IMR-90 (cell line): ENCODE data around the gene CEP55. TPM values are rescaled to one million over a fixed set of nuclear protein-coding genes. Genes with fewer than 3 reads are reported as not detected.
A peak's percentile ranks its signal among the peaks of the same experiment; 100 is the strongest.

Experiments used
- ATAC-seq: fragments of 200-7000 bp; cut with Tn5 transposase; 2 replicates; pipeline ENCODE4 v1.9.1; 2020; ENCODE audit warnings: low read depth, mild to moderate bottlenecking, moderate library complexity
- BruUV-seq: library from RNA; stranded (reverse); fragments of 400-500 nt; replicated peaks from 2 replicates; lab custom pipeline; 2021; lab: Mats Ljungman, UMichigan
- CTCF ChIA-PET: fragments of 300-600 bp; formaldehyde crosslinking; extraction: SDS; loops from one replicate; lab custom pipeline; 2021; ENCODE audit warnings: antibody characterized with exemption; lab: Yijun Ruan, JAX
- POLR2A ChIA-PET: fragments of 300-600 bp; sonication (Branson Sonifier 250); formaldehyde crosslinking; loops from one replicate; lab custom pipeline; 2022; ENCODE audit warnings: antibody characterized with exemption; ENCODE audit not compliant: unreplicated experiment; lab: Charles Lee
- DNase-seq: peaks from one replicate; pipeline ENCODE4 v3.0.0; 2013
- H2AFZ ChIP-seq: replicated peaks from 2 replicates; pipeline ENCODE3; 2013; ENCODE audit warnings: low read length, mild to moderate bottlenecking; ENCODE audit not compliant: poor library complexity
- H2AK5ac ChIP-seq: 2 replicates; pipeline ENCODE4 v1.6.1; 2013; ENCODE audit warnings: low read depth, low read length, inconsistent platforms
- H2AK9ac ChIP-seq: replicated peaks from 2 replicates; pipeline ENCODE3; 2013; ENCODE audit warnings: mild to moderate bottlenecking, low read depth, low read length, moderate library complexity; ENCODE audit not compliant: poor library complexity
- H2BK120ac ChIP-seq: 2 replicates; pipeline ENCODE4 v1.6.1; 2013; ENCODE audit warnings: low read depth, low read length, inconsistent platforms
- H2BK15ac ChIP-seq: 3 replicates; pipeline ENCODE4 v1.6.1; 2013; ENCODE audit warnings: low read depth, low read length, inconsistent platforms
- H2BK20ac ChIP-seq: 2 replicates; pipeline ENCODE4 v1.6.1; 2013; ENCODE audit warnings: low read depth, mild to moderate bottlenecking, inconsistent platforms, low read length, moderate library complexity
- H2BK5ac ChIP-seq: 2 replicates; pipeline ENCODE4 v1.6.1; 2013; ENCODE audit warnings: mild to moderate bottlenecking, low read depth, low read length, inconsistent platforms; ENCODE audit not compliant: poor library complexity, severe bottlenecking
- H3K14ac ChIP-seq: replicated peaks from 2 replicates; pipeline ENCODE4 v1.6.1; 2013; ENCODE audit warnings: low read depth, low read length, inconsistent platforms
- H3K18ac ChIP-seq: 2 replicates; pipeline ENCODE4 v1.6.1; 2013; ENCODE audit warnings: low read depth, low read length, control low read depth
- H3K23ac ChIP-seq: 2 replicates; pipeline ENCODE4 v1.6.1; 2013; ENCODE audit warnings: low read depth, low read length, inconsistent platforms
- H3K27ac ChIP-seq: 2 replicates; pipeline ENCODE4 v1.5.1; 2013; ENCODE audit warnings: mild to moderate bottlenecking, control low read depth, low read length; ENCODE audit not compliant: insufficient read depth
- H3K27me3 ChIP-seq: 2 replicates; pipeline ENCODE4 v1.6.1; 2013; ENCODE audit warnings: low read length; ENCODE audit not compliant: control insufficient read depth, insufficient read depth
- H3K36me3 ChIP-seq: 2 replicates; pipeline ENCODE4 v1.6.1; 2013; ENCODE audit warnings: low read length, mixed read lengths; ENCODE audit not compliant: control insufficient read depth, insufficient read depth
- H3K4ac ChIP-seq: 2 replicates; pipeline ENCODE4 v1.6.1; 2013; ENCODE audit warnings: low read depth, low read length, inconsistent platforms
- H3K4me1 ChIP-seq: 2 replicates; pipeline ENCODE4 v1.6.1; 2013; ENCODE audit warnings: low read length, mixed read lengths; ENCODE audit not compliant: control insufficient read depth, insufficient read depth
- H3K4me2 ChIP-seq: 2 replicates; pipeline ENCODE4 v1.6.1; 2013; ENCODE audit warnings: low read depth, mild to moderate bottlenecking, control low read depth, low read length, moderate library complexity
- H3K4me3 ChIP-seq: 2 replicates; pipeline ENCODE4 v1.5.1; 2013; ENCODE audit warnings: low read depth, mild to moderate bottlenecking, control low read depth, low read length, moderate library complexity; ENCODE audit not compliant: insufficient read depth
- H3K56ac ChIP-seq: 2 replicates; pipeline ENCODE4 v1.6.1; 2013; ENCODE audit warnings: low read length, inconsistent platforms; ENCODE audit not compliant: insufficient read depth; ENCODE audit errors: extremely low read depth
- H3K79me1 ChIP-seq, 2 experiments: 2 replicates each; pipeline ENCODE4 v1.6.1; 2013; ENCODE audit warnings: low read length in 2 of 2, inconsistent platforms in 1 of 2, low read depth in 1 of 2
- H3K9ac ChIP-seq: 2 replicates; pipeline ENCODE4 v1.6.1; 2013; ENCODE audit warnings: low read depth, low read length, control low read depth
- H3K9me1 ChIP-seq: 2 replicates; pipeline ENCODE4 v1.6.1; 2013; ENCODE audit warnings: low read length, inconsistent platforms; ENCODE audit not compliant: insufficient read depth
- H3K9me3 ChIP-seq: 2 replicates; pipeline ENCODE4 v1.6.1; 2013; ENCODE audit warnings: low read length; ENCODE audit not compliant: control insufficient read depth, insufficient read depth
- H4K20me1 ChIP-seq: 2 replicates; pipeline ENCODE4 v1.6.1; 2013; ENCODE audit warnings: low read length, inconsistent platforms; ENCODE audit not compliant: insufficient read depth
- H4K5ac ChIP-seq: 2 replicates; pipeline ENCODE4 v1.6.1; 2013; ENCODE audit warnings: mild to moderate bottlenecking, low read depth, low read length, control low read depth
- H4K8ac ChIP-seq, 2 experiments: 2 replicates each; pipeline ENCODE4 v1.6.1; 2013; ENCODE audit warnings: low read depth in 2 of 2, low read length in 2 of 2, control low read depth in 1 of 2, inconsistent platforms in 1 of 2
- H4K91ac ChIP-seq: 2 replicates; pipeline ENCODE4 v1.6.1; 2013; ENCODE audit warnings: low read depth, low read length, inconsistent platforms; ENCODE audit not compliant: insufficient read depth
- CEBPB ChIP-seq: IDR thresholded peaks from 2 replicates; pipeline ENCODE4 v1.6.1; 2012; ENCODE audit warnings: low read depth, low read length, improper control_type of control experiment
- USF2 ChIP-seq: fragments of 150-350 bp; IDR thresholded peaks from 2 replicates; pipeline ENCODE4 v1.6.1; 2017; ENCODE audit warnings: mild to moderate bottlenecking, antibody characterized with exemption, low read length, low read depth
- dilution Hi-C: fragments of 300-500 bp; cut with HindIII; formaldehyde crosslinking; loops from one replicate; pipeline ENCODE4 v1.14.3; 2018; ENCODE audit warnings: low sequenced_read_pairs; ENCODE audit not compliant: unreplicated experiment
- in situ Hi-C: fragments of 300-500 bp; cut with MboI; formaldehyde crosslinking; loops from 3 replicates; pipeline ENCODE4 v1.14.3; 2019; ENCODE audit warnings: low sequenced_read_pairs, inconsistent platforms, mixed read lengths
- intact Hi-C: fragments of 100-400 bp; cut with micrococcal nuclease; formaldehyde crosslinking; loops from 2 replicates; pipeline ENCODE4 v1.10.0; 2022
- polyA plus RNA-seq, 3 experiments: library from polyadenylated mRNA; depleted of rRNA; stranded (reverse); fragments of >200 nt; gene quantifications; 2 replicates each; pipeline ENCODE4 v1.2.3, GENCODE V29; 2012; ENCODE audit warnings: low replicate concordance in 1 of 3
- total RNA-seq: library from RNA; depleted of rRNA; stranded (reverse); fragments of >200 nt; gene quantifications from 2 replicates; pipeline ENCODE4 v1.2.3, GENCODE V29; 2012

Gene CEP55
- total and polyA plus RNA-seq, 2 of the 4 experiments (the other 2 are of a cell fraction) = 15.7 to 23.5 TPM

- POLR2A ChIA-PET = interaction anchor here (0.6 kb wide), 1 partner anchor 200 kb away, joined by 10 read pairs; no protein-coding TSS in a partner anchor
- BruUV-seq = no TSS peak
- H3K4me2 ChIP-seq = peak overlapping the region; percentile 50; the same call in 1 of the 2 replicates
- H2AFZ ChIP-seq = no peak overlapping the region
- H2AK9ac ChIP-seq = no peak overlapping the region
- H3K14ac ChIP-seq = no peak overlapping the region
- H3K4me3 ChIP-seq = no peak overlapping the region
- H4K20me1 ChIP-seq = no peaks in the 10 kb centered on the region
- H3K56ac ChIP-seq = no peak overlapping the region
- no peak overlapping the region for H2BK20ac ChIP-seq
- no peaks in the 10 kb centered on the region for H3K27me3 ChIP-seq
- dilution Hi-C loops = no loop called here
- in situ Hi-C loops = loop anchor here (25.0 kb wide), 1 partner anchor 614 kb away; no protein-coding TSS in a partner anchor
- H3K27ac ChIP-seq = no peak overlapping the region
- no peak overlapping the region for H4K8ac ChIP-seq
- H2BK120ac ChIP-seq = no peak overlapping the region
- no peak overlapping the region for H2BK5ac ChIP-seq
- ATAC-seq (peak; percentile 44; the same call in 1 of the 2 replicates), DNase-seq (no peak)
- no peak overlapping the region for H3K4ac ChIP-seq
- H3K23ac ChIP-seq = no peak overlapping the region
- H4K91ac ChIP-seq = no peak overlapping the region
- H4K5ac ChIP-seq = no peak overlapping the region
- H2BK15ac ChIP-seq = no peak overlapping the region
- no peak overlapping the region for H3K18ac ChIP-seq
- CTCF ChIA-PET = interaction anchor here (1.0 to 1.7 kb wide), 2 partner anchors 10 to 125 kb away, joined by 3 to 4 read pairs; no protein-coding TSS in a partner anchor
- H2AK5ac ChIP-seq = no peak overlapping the region
- H3K9me3 ChIP-seq = no peaks in the 10 kb centered on the region
- TF ChIP-seq USF2 = no peak
- peak; percentile 81 for TF ChIP-seq CEBPB
- H3K36me3 ChIP-seq = no peaks in the 10 kb centered on the region
- no peaks in the 10 kb centered on the region; the same call in 1 of the 2 replicates for H3K9me1 ChIP-seq
- H3K79me1 ChIP-seq = peaks cover 25 to 27% of the 10 kb centered on the region in 2 experiments
- H3K4me1 ChIP-seq = peaks cover 3% of the 10 kb centered on the region; the same call in 1 of the 2 replicates
- intact Hi-C loops = no loop called here
- no peak overlapping the region for H3K9ac ChIP-seq
Measured at GRCh38 chr10:93501650-93502049, 5.2 kb downstream of the CEP55 start.
